ENCODE data around the gene CGB2.
A peak's percentile ranks its signal among the peaks of the same experiment; 100 is the strongest.
"Not testable (repeated sequence)": the region's sequence is repeated elsewhere in the genome, so short reads cannot be mapped to it uniquely, and the experiment has no call there.

The CGB2 gene

DNA sequence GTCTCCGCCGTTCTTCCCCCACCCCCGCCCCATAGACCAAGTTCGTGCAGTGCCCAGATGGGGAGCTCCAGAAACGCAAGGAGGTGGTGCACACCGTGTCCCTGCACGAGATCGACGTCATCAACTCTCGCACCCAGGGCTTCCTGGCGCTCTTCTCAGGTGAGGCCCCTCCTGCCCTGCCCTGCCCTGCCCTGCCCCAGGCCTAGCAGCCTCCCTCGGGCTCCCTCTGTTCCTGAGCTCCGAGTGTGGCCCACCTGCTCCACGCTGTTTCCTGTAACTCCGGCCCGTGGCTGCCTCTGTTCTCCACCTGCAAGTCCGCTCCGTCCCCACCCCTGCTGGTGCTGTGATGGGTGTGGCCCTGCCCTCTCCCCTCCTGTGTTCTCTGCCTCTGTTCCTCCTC lies 21.2 kb upstream of the CGB2 start:
- no peak for DNase-seq (ENCODE audit: low read depth)

- DNase-seq (ENCODE audit: low read depth) = no peak
These were observed 20.5 kb upstream of the CGB2 start for GRCh38 chr19:49011194-49011593.

- DNase-seq (ENCODE audit: low read depth) = no peak
These were observed 17.4 kb upstream of the CGB2 start for GRCh38 chr19:49014123-49014869.

GRCh38 chr19:49014870-49015255 lies 16.8 kb upstream of the CGB2 start:
- DNase-seq (ENCODE audit: low read depth) = no peak

- DNase-seq (ENCODE audit: low read depth) = no peak
These were observed 15.4 kb upstream of the CGB2 start for GRCh38 chr19:49016067-49016839.

GRCh38 chr19:49017041-49017665 lies 14.5 kb upstream of the CGB2 start, which contains the start of gene LHB:
Gene LHB (minus strand): TSS chr19:49017091. CDS start chr19:49017081, 10 bp downstream.
- no peak for DNase-seq (ENCODE audit: low read depth)

DNA sequence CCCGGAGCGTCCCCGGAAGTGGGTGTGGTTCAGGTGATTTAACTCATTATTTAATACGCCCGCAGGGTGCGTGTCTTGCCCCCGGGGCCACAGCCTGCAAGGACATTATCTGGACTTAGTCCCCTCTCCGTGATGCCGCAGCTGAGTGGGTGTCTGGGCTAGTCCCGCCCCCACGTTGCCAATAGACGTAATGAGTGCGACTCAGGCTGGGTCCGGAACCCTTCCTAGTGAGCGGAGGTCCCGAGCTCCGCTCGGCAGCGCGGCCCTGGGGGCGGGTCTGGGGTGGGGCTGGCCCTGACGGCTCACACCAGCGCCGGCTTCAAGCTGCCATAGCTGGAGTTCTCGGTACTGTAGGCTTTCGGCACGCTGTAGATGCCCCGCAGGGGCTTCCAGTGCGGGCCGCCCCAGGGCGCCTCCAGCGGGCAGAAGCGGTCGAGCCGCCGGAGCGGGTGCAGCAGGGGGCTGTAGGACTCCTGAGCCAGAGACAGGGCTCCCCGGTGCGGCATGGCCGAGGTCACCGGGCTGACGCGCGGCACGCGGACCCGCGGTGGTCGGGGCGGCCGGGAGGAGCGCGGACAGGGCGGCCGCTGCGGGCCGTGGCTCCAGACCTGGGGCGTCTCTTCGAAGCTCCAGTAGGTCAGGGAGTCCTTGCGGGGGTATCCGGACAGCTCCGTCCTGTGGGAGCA lies 13.9 kb upstream of the CGB2 start:
- peak; percentile 64 for DNase-seq (ENCODE audit: low read depth)

DNA sequence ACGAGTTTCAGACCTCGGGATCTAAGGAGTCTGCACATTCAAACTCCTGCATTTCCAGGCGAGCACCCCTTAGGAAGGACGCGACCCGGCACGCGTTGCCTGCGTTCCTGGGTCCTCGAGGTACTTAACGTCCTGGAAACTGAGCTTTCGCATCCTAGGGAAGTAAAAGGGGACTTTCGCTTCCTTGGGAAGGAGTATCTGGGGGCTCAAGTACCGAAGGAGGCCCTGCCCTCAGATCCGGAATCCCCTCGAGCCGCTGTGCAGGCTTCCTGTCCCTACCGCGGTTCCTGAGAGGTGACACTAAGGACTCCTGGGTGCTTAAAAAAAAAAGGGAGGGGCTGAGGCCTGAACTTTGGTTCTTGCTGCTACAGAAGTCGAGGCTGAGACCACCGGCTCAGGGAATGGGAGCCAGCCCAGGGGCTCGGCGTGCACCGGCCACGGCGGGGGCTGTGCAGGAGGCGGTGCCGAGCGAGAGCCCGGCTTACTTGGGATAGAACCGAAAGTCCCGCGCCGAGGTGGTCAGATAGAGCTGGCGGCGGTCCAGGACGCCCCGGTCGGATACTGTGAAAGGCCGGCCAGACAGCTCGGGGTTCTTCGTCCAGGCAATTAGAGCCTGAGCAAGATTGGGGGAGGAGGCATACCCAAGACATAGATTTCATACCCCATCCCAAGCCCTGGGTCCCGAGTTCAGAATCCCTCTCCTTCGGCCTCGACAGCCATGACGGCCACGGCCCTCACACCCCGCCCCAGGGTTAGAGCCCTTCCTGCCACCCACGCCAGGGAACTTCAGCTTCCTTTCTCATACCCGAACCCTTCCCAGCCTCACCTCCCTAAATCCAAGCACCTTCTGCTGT lies 13.1 kb upstream of the CGB2 start:
- DNase-seq (ENCODE audit: low read depth) = not testable (repeated sequence)

- no peak for DNase-seq (ENCODE audit: low read depth)
These were observed 12.3 kb upstream of the CGB2 start for GRCh38 chr19:49019242-49019932.

- no peak for DNase-seq (ENCODE audit: low read depth)
These were observed 11.3 kb upstream of the CGB2 start for GRCh38 chr19:49020342-49020741.

- DNase-seq (ENCODE audit: low read depth) = no peak
These were observed 10.5 kb upstream of the CGB2 start for GRCh38 chr19:49020931-49021895.

- DNase-seq (ENCODE audit: low read depth) = no peak
These were observed 9.6 kb upstream of the CGB2 start for GRCh38 chr19:49022116-49022515.

- DNase-seq (ENCODE audit: low read depth) = not testable (repeated sequence)
These were observed 7.5 kb upstream of the CGB2 start, which contains the start of gene CGB3 for GRCh38 chr19:49024233-49024632. Gene CGB3 (minus strand): TSS chr19:49024333. CDS start chr19:49023971, 362 bp downstream.

DNA sequence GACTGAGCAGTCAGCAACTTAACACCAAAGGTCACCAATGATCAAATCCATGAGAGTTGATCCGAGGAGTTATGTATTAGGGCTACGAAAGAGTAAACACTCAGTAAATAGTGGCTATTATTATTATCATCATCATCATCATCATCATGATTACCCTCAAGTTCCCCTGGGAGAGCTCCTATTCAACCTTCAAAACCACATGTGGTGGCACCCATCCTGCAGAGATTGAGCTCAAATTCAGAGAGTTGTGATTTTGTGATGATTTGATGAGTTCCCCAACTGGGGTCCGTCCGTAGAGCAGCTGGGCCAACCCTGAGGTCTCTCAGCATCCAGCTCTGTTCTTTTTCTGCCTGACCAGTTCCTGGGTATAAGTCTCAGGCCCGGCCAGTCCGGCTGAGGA lies 6.6 kb upstream of the CGB2 start:
- DNase-seq (ENCODE audit: low read depth) = not testable (repeated sequence)

GRCh38 chr19:49025599-49025998 lies 6.1 kb upstream of the CGB2 start:
- not testable (repeated sequence) for DNase-seq (ENCODE audit: low read depth)

GRCh38 chr19:49028686-49029085 lies 3.0 kb upstream of the CGB2 start:
- not testable (repeated sequence) for DNase-seq (ENCODE audit: low read depth)

GRCh38 chr19:49029749-49030148 lies 1.9 kb upstream of the CGB2 start:
- not testable (repeated sequence) for DNase-seq (ENCODE audit: low read depth)

DNA sequence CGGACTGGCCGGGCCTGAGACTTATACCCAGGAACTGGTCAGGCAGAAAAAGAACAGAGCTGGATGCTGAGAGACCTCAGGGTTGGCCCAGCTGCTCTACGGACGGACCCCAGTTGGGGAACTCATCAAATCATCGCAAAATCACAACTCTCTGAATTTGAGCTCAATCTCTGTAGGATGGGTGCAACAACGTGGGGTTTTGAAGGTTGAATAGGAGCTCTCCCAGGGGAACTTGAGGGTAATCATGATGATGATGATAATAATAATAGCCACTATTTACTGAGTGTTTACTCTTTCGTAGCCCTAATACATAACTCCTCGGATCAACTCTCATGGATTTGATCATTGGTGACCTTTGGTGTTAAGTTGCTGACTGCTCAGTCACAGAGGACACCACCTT lies 1.4 kb upstream of the CGB2 start:
- not testable (repeated sequence) for DNase-seq (ENCODE audit: low read depth)

DNA sequence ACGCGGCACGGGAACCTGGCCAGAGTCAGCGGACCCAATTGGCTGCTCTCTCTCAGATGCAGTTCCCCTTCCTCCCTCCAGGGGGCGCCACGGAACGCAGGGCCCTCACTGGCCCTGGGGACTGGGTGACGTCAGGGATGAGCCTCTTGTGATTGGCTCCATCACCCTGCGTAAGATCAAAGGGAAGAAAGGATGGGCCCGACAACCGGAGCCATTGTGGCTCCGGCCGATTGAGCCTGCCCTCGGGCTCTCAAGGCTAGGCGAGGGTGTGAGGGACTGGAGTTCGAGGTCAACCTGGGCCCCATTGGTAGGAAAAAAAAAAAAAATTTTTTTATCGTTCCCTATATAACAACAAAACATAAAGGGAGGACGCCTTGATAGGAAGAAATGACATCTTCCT lies 5.1 kb downstream of the CGB2 start, which contains the start of gene CGB1:
TSS of gene CGB1 (minus strand) at position 81 of the 400 bp plus-strand sequence. CDS start 184 bp downstream, outside the sequence.
- not testable (repeated sequence) for DNase-seq (ENCODE audit: low read depth)
